ENCODE data around the gene ACAA1. TPM values are rescaled to one million over a fixed set of nuclear protein-coding genes. Genes with fewer than 3 reads are reported as not detected.

Gene ACAA1
- polyA plus RNA-seq, 1 of the 3 experiments (the other 2 are of a cell fraction), result 86.4 TPM

- Histone ChIP-seq H3K4me3 (ENCODE audit: low read depth in 2 of 2, low read length in 1 of 2) (no peak overlapping the region), H3K27ac (ENCODE audit: low read depth in 2 of 2, low read length in 1 of 2) (no peak overlapping the region), H3K9ac (no peak overlapping the region), H3K4me1 (ENCODE audit: control insufficient read depth in 1 of 2, insufficient read depth in 2 of 2, low read depth in 1 of 2, low read length in 1 of 2) (no peaks in the 10 kb centered on the region), H3K9me3 (no peaks in the 10 kb centered on the region), H3K79me2 (ENCODE audit: insufficient read depth) (no peaks in the 10 kb centered on the region), H3F3A (replicated peaks; ENCODE audit: insufficient read depth) (no peaks in the 10 kb centered on the region), H4K20me1 (ENCODE audit: insufficient read depth) (no peaks in the 10 kb centered on the region), H3K4me2 (no peak overlapping the region), H3K9me2 (no peaks in the 10 kb centered on the region), H3K27me3 (ENCODE audit: insufficient read depth) (peaks cover 13% of the 10 kb centered on the region; the same call in 1 of the 2 replicates), H3K36me3 (replicated peaks in 1 of 2; ENCODE audit: control insufficient read depth in 1 of 2, insufficient read depth in 2 of 2, low read length in 1 of 2) (no peaks in the 10 kb centered on the region), H2AFZ (ENCODE audit: low read depth) (no peak overlapping the region)
- TF ChIP-seq RCOR1 (IDR thresholded peaks at IDR 0.05; ENCODE audit: low read length), result no peak
- CTCF ChIA-PET, result interaction anchor here (1.0 to 1.2 kb wide), 5 partner anchors 9 to 249 kb away, joined by 3 to 4 read pairs (median 3); partner anchors contain the start of gene XYLB
- 53% methylated on average over 14 of the region's 19 CpGs for WGBS (ENCODE audit: low lambda C conversion rate)
- DNase-seq, result no peak
- POLR2A ChIA-PET, result interaction anchor here (0.8 kb wide), 1 partner anchor 11 kb away, joined by 3 read pairs; no protein-coding TSS in a partner anchor
Measured at GRCh38 chr3:38097446-38098375, 39.2 kb downstream of the ACAA1 start.

- CTCF ChIA-PET, result interaction anchor here (1.0 to 2.8 kb wide), 3 partner anchors 23 to 384 kb away, joined by 3 to 11 read pairs (median 3); no protein-coding TSS in a partner anchor
- TF ChIP-seq MXI1 (IDR thresholded peaks at IDR 0.05; ENCODE audit: low read depth, low read length) (no peak), TEAD4 (IDR thresholded peaks at IDR 0.05; ENCODE audit: borderline replicate concordance, insufficient read depth) (no peak), USF1 (IDR thresholded peaks at IDR 0.05; ENCODE audit: borderline replicate concordance, low read depth) (no peak), RCOR1 (IDR thresholded peaks at IDR 0.05; ENCODE audit: low read length) (no peak), MAX (IDR thresholded peaks at IDR 0.05; ENCODE audit: low read depth) (no peak), SIN3A (IDR thresholded peaks at IDR 0.05; ENCODE audit: borderline replicate concordance, low read depth, low read length) (no peak), SMC3 (IDR thresholded peaks at IDR 0.05; ENCODE audit: low read depth, low read length) (no peak), REST (IDR thresholded peaks at IDR 0.05; ENCODE audit: low read depth, low read length) (no peak), JUND (IDR thresholded peaks at IDR 0.05) (no peak), MEF2A (IDR thresholded peaks at IDR 0.05; ENCODE audit: borderline replicate concordance, low read depth) (no peak), FOXM1 (IDR thresholded peaks at IDR 0.05; ENCODE audit: low read depth) (no peak), TAF1 (IDR thresholded peaks at IDR 0.05; ENCODE audit: borderline replicate concordance, low read depth, low read length) (no peak), PBX3 (IDR thresholded peaks at IDR 0.05) (no peak), FOXJ3 (CRISPR knock-in tag; IDR thresholded peaks at IDR 0.05) (no peak), ELF1 (IDR thresholded peaks at IDR 0.05) (no peak), GABPA (IDR thresholded peaks at IDR 0.05; ENCODE audit: low read depth) (no peak), USF2 (IDR thresholded peaks at IDR 0.05; ENCODE audit: borderline replicate concordance, low read depth, low read length) (no peak), NFIC (IDR thresholded peaks at IDR 0.05; ENCODE audit: borderline replicate concordance) (no peak)
Measured at GRCh38 chr3:38095669-38096483, 41.1 kb downstream of the ACAA1 start.

More at GRCh38 chr3:38095669-38096483, 41.1 kb downstream of the ACAA1 start:
- H3K9me2 ChIP-seq, result no peaks in the 10 kb centered on the region
- no peak overlapping the region for H3K4me2 ChIP-seq
- H3K27me3 ChIP-seq (ENCODE audit: insufficient read depth), result peaks cover 13% of the 10 kb centered on the region; the same call in 1 of the 2 replicates
- no peaks in the 10 kb centered on the region for H3F3A ChIP-seq (replicated peaks; ENCODE audit: insufficient read depth)
- WGBS (ENCODE audit: low lambda C conversion rate), result 40% methylated on average over 1 of the region's 6 CpGs
- H4K20me1 ChIP-seq (ENCODE audit: insufficient read depth), result no peaks in the 10 kb centered on the region
- H3K4me1 ChIP-seq (ENCODE audit: control insufficient read depth in 1 of 2, insufficient read depth in 2 of 2, low read depth in 1 of 2, low read length in 1 of 2), result no peaks in the 10 kb centered on the region
- H3K36me3 ChIP-seq (replicated peaks in 1 of 2; ENCODE audit: control insufficient read depth in 1 of 2, insufficient read depth in 2 of 2, low read length in 1 of 2), result no peaks in the 10 kb centered on the region
- DNase-seq, result no peak
- no peak overlapping the region for H2AFZ ChIP-seq (ENCODE audit: low read depth)
- H3K4me3 ChIP-seq (ENCODE audit: low read depth in 2 of 2, low read length in 1 of 2), result no peak overlapping the region
- H3K9ac ChIP-seq, result no peak overlapping the region
- H3K79me2 ChIP-seq (ENCODE audit: insufficient read depth), result no peaks in the 10 kb centered on the region
- POLR2A ChIA-PET, result no interaction called here
- H3K9me3 ChIP-seq, result no peaks in the 10 kb centered on the region
- no peak overlapping the region for H3K27ac ChIP-seq (ENCODE audit: low read depth in 2 of 2, low read length in 1 of 2)
